ENCODE data around the gene CCDC112.

CCDC112 gene, protein sequence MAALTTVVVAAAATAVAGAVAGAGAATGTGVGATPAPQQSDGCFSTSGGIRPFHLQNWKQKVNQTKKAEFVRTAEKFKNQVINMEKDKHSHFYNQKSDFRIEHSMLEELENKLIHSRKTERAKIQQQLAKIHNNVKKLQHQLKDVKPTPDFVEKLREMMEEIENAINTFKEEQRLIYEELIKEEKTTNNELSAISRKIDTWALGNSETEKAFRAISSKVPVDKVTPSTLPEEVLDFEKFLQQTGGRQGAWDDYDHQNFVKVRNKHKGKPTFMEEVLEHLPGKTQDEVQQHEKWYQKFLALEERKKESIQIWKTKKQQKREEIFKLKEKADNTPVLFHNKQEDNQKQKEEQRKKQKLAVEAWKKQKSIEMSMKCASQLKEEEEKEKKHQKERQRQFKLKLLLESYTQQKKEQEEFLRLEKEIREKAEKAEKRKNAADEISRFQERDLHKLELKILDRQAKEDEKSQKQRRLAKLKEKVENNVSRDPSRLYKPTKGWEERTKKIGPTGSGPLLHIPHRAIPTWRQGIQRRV

GRCh38 chr5:115296124-115297022 is at the start of gene CCDC112:
Gene CCDC112, minus strand, starts transcription at chr5:115296654. Its CDS starts 111 bp downstream, at chr5:115296543.
- TF ChIP-seq ZBTB7A (IDR thresholded peaks at IDR 0.05; ENCODE audit: low read depth) (no peak), CREB1 (IDR thresholded peaks at IDR 0.05; ENCODE audit: low read depth) (no peak), TCF12 (IDR thresholded peaks at IDR 0.05; ENCODE audit: low read depth) (no peak), FOXM1 (IDR thresholded peaks at IDR 0.05; ENCODE audit: borderline replicate concordance, low read depth) (no peak), TAF1 (IDR thresholded peaks at IDR 0.05; ENCODE audit: low read depth) (peak; percentile 73), MAX (IDR thresholded peaks at IDR 0.05) (peak; percentile 88), CEBPB (IDR thresholded peaks at IDR 0.05) (no peak), NFIC (IDR thresholded peaks at IDR 0.05) (no peak), TEAD4 (IDR thresholded peaks at IDR 0.05) (no peak), EGR1 (IDR thresholded peaks at IDR 0.05) (no peak), EP300 (IDR thresholded peaks at IDR 0.05; ENCODE audit: borderline replicate concordance) (0 out of 2 replicates have a peak, but pooled peaks have one; percentile 17), RAD21 (IDR thresholded peaks at IDR 0.05; ENCODE audit: low read depth) (no peak), YY1 (IDR thresholded peaks at IDR 0.05; ENCODE audit: low read depth) (peak; percentile 86)
- TF ChIP-seq, protein P1, sequence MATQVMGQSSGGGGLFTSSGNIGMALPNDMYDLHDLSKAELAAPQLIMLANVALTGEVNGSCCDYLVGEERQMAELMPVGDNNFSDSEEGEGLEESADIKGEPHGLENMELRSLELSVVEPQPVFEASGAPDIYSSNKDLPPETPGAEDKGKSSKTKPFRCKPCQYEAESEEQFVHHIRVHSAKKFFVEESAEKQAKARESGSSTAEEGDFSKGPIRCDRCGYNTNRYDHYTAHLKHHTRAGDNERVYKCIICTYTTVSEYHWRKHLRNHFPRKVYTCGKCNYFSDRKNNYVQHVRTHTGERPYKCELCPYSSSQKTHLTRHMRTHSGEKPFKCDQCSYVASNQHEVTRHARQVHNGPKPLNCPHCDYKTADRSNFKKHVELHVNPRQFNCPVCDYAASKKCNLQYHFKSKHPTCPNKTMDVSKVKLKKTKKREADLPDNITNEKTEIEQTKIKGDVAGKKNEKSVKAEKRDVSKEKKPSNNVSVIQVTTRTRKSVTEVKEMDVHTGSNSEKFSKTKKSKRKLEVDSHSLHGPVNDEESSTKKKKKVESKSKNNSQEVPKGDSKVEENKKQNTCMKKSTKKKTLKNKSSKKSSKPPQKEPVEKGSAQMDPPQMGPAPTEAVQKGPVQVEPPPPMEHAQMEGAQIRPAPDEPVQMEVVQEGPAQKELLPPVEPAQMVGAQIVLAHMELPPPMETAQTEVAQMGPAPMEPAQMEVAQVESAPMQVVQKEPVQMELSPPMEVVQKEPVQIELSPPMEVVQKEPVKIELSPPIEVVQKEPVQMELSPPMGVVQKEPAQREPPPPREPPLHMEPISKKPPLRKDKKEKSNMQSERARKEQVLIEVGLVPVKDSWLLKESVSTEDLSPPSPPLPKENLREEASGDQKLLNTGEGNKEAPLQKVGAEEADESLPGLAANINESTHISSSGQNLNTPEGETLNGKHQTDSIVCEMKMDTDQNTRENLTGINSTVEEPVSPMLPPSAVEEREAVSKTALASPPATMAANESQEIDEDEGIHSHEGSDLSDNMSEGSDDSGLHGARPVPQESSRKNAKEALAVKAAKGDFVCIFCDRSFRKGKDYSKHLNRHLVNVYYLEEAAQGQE (IDR thresholded peaks at IDR 0.05; ENCODE audit: low read depth), result no peak
- TF ChIP-seq, protein P2, sequence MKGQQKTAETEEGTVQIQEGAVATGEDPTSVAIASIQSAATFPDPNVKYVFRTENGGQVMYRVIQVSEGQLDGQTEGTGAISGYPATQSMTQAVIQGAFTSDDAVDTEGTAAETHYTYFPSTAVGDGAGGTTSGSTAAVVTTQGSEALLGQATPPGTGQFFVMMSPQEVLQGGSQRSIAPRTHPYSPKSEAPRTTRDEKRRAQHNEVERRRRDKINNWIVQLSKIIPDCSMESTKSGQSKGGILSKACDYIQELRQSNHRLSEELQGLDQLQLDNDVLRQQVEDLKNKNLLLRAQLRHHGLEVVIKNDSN (IDR thresholded peaks at IDR 0.05), result no peak

GRCh38 chr5:115345344-115345743 is 48.9 kb upstream of the CCDC112 start:
- TF ChIP-seq ZBTB7A (IDR thresholded peaks at IDR 0.05; ENCODE audit: low read depth) (no peak), CEBPB (IDR thresholded peaks at IDR 0.05) (no peak), EGR1 (IDR thresholded peaks at IDR 0.05) (no peak), TAF1 (IDR thresholded peaks at IDR 0.05; ENCODE audit: low read depth) (no peak), TEAD4 (IDR thresholded peaks at IDR 0.05) (no peak), YY1 (IDR thresholded peaks at IDR 0.05; ENCODE audit: low read depth) (no peak), CREB1 (IDR thresholded peaks at IDR 0.05; ENCODE audit: low read depth) (no peak), MAX (IDR thresholded peaks at IDR 0.05) (no peak), EP300 (IDR thresholded peaks at IDR 0.05; ENCODE audit: borderline replicate concordance) (no peak), NFIC (IDR thresholded peaks at IDR 0.05) (no peak), TCF12 (IDR thresholded peaks at IDR 0.05; ENCODE audit: low read depth) (no peak), FOXM1 (IDR thresholded peaks at IDR 0.05; ENCODE audit: borderline replicate concordance, low read depth) (no peak), RAD21 (IDR thresholded peaks at IDR 0.05; ENCODE audit: low read depth) (no peak)
- TF ChIP-seq, protein P1 (IDR thresholded peaks at IDR 0.05; ENCODE audit: low read depth), result no peak
- TF ChIP-seq, protein P2 (IDR thresholded peaks at IDR 0.05), result no peak

DNA sequence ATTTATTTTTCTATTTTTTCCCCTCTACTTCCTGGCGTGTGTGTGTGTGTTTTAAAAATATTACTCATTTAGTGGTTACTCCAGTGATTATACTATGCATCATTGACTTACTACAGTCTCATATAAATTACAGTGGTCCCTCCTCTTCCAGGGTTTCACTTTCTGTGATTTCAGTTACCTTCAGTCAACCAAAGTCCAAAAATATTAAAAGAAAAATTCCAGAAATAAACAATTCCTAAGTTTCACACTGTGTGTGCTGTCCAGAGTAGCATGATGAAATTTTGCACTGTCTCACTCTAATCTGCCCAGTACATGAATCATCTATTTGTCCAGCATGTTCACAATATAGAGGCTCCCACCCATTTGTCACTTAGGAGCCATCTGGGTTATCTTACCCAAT is 47.4 kb upstream of the CCDC112 start:
- no peak for TF ChIP-seq EP300 (IDR thresholded peaks at IDR 0.05; ENCODE audit: borderline replicate concordance)
- TF ChIP-seq, protein P1 (IDR thresholded peaks at IDR 0.05; ENCODE audit: low read depth), result peak; percentile 22; the same call in 1 of the 2 replicates

Measured in Ishikawa (cell line).